Muscle layer of colon (tissue), 2 donors: ENCODE measurements around the gene SATB2.
A peak's percentile ranks its signal among the peaks of the same experiment; 100 is the strongest.

Experiments used
- H3K27ac ChIP-seq: one replicate; pipeline ENCODE4 v1.7.0; 2013; ENCODE audit warnings: low read depth, mild to moderate bottlenecking, low read length, moderate library complexity
- H3K27me3 ChIP-seq, 2 donors: one replicate each; pipeline ENCODE4 v1.7.0; 2013; ENCODE audit warnings: low read length in 2 of 2, mild to moderate bottlenecking in 2 of 2; ENCODE audit not compliant: insufficient read depth in 2 of 2, control insufficient read depth in 1 of 2
- H3K36me3 ChIP-seq: one replicate; pipeline ENCODE4 v1.7.0; 2013; ENCODE audit warnings: mild to moderate bottlenecking, low read length; ENCODE audit not compliant: insufficient read depth
- H3K4me1 ChIP-seq: one replicate; pipeline ENCODE4 v1.7.0; 2013; ENCODE audit warnings: mild to moderate bottlenecking, low read length; ENCODE audit not compliant: insufficient read depth
- H3K4me3 ChIP-seq, 2 donors: one replicate each; pipeline ENCODE4 v1.7.0; 2013; ENCODE audit warnings: low read length in 2 of 2, low read depth in 1 of 2, mild to moderate bottlenecking in 1 of 2, moderate library complexity in 1 of 2
- H3K9ac ChIP-seq: one replicate; pipeline ENCODE4 v1.7.0; 2013; ENCODE audit warnings: low read length
- H3K9me3 ChIP-seq: one replicate; pipeline ENCODE4 v1.7.0; 2013; ENCODE audit warnings: mild to moderate bottlenecking, low read length
- donor health status: abdominal sarcoma.
- donor health status: Adenocarcinoma of cecum.

Gene SATB2

DNA sequence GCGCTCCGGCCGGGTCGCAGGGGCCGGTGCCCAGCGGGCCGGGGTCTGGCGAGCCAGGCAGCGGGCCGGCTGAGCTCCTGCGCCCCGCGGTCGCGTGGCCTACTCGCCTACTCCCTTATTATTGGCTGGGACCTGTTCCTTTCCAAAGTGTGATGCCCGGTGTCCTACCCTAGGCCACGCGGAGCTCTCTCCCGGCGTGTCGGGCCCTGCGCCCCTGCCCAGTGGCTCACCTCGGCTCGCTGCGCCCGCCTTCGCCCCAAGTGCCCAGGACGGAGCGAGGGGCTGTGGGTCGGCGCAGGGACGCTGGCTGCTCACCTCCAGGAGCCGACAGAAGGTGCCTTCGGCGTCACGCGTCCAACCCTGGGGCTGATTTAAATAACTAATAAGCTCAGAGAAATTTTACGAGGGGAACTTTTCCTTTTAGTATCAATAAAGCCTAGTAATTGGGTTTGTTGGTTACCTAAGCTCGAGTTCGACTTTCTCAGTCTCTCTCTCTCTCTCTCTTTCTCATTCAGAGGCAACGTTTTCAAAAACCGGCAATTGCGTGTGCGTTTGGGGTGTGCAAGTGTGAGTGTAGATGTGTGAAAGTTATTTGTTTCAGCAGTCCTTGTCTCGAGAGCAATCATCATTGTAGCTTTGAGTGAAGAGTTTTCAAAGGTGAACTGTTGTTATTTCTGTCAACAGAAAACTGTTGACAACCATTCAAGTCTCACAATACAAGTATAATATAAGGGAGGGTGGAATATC, 7.0 kb upstream of the SATB2 start:
- no peak overlapping the region for H3K27ac ChIP-seq
- H3K4me3 ChIP-seq: no peak overlapping the region
- no peaks in the 10 kb centered on the region for H3K36me3 ChIP-seq
- no peaks in the 10 kb centered on the region for H3K9me3 ChIP-seq
- peaks cover 96 to 100% of the 10 kb centered on the region in 2 donors for H3K27me3 ChIP-seq
- no peak overlapping the region for H3K9ac ChIP-seq
- peaks cover 35% of the 10 kb centered on the region for H3K4me1 ChIP-seq

DNA sequence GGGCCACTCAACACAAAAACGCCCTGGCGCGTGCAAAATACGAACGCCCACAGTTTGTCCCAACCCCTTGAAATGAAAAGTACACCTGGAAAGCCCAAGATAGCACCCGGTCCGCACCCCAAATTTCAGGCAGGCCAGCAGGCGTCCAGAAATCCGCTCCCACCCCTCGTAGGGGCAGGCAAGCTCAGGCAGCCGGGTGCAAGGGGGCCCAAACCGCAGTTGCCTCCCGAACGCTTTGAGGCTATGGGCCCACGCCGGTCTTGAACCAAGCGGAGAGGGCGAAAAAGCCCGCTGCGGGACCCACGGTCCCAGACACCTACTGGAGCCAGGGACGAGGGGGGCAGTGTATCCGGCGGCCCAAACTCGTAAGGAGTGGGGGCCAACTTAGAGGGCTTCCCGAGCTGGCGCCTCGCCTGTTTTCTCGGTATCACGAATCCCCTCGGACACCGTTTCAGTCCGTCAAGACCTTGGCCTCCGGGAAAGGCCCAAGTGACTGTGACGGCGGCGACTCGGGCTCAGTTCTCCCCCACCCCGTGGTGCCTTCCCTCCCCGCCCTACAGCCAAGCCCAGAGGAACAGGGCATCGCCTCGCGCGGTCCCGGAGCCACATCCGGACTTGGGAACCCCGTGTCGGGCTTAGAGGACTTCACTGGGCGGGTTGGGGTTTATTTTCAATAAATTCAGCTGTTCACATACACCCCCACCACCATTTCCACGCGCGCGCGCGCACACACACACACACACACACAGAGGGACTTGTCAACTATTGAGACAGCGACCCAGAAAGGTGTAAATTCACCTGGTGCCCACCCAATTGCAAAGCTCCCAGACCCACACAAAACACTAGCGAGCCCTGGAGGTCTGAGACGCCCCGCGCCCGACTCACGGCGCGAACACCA, 6.2 kb upstream of the SATB2 start:
- Histone ChIP-seq H3K36me3 (no peaks in the 10 kb centered on the region), H3K9ac (no peak overlapping the region), H3K27ac (no peak overlapping the region), H3K4me1 (peaks cover 32% of the 10 kb centered on the region), H3K9me3 (no peaks in the 10 kb centered on the region), H3K27me3 (peaks cover 89 to 94% of the 10 kb centered on the region in 2 donors), H3K4me3 (peak overlapping the region in 1 of 2 donors; percentile 59)

DNA sequence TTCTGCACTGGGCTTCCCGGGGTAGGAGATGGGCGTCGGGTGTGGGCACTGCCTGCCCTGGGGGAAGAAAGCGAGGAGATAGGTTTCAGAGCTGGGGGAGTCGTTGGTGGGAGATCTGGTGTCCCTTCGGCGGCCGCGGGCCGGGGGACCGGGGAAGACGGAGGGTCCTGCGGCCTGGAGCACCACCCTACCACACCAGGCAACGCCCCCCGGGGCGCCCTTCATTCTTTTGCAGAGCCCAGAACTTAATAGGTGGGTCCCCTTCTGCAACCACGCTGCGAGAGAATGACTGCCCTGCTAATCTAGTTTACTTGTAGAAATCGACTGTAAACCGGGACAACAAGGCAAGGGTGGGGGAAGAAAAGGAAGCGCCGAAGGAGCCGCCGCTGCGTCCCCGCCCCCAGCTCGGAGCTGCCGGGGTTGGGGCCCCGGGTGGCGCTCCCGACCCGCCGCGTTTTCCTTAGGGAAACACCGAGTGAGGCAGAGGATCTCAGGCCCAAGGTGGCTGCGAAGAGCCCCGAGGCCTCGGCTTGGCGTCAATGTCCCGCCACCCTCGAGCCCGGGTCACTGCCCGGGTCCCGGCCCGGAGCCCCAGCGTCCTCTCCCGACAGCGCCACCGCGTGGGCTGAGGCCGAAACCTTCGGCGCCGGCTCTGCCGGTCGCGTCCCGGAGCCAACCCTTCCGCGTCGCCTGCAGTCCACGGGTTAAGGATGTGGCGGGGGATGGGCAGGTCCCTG, 5.4 kb upstream of the SATB2 start:
- Histone ChIP-seq H3K4me3 (peak overlapping the region in 1 of 2 donors; percentile 59), H3K27ac (no peak overlapping the region), H3K36me3 (no peaks in the 10 kb centered on the region), H3K9ac (no peak overlapping the region), H3K27me3 (peaks cover 81 to 85% of the 10 kb centered on the region in 2 donors), H3K9me3 (no peaks in the 10 kb centered on the region), H3K4me1 (peaks cover 28% of the 10 kb centered on the region)

DNA sequence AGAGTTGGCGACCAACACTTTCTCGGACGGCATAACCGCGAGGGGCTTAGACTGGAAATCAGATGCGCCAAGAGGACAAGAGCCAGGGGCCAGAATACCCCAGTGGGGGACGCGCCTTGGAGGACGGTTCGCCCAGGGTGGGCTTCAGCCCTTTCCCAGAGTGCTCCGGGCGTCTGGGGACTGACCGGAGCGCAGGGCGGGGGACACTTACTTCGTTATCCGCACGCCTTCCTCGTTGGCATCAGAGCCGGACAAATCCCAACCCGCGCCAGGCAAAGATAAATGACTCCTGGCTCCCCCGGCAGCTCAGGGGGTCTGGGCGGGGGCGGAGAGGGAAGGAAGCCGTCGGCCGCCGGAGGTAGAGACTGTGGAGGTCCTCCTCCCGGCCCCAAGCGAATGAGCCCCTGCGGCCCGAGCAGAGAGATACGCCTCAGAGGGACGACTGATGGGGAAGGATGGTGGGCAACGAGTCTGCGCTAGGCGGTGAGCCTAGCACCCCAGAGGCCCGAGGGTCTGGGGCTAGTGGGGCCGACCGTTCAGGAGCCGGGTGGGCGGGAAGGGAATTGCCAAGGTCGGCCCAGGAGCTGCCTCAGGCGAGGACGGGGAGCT, 4.7 kb upstream of the SATB2 start:
- peaks cover 74 to 83% of the 10 kb centered on the region in 2 donors for H3K27me3 ChIP-seq
- H3K9me3 ChIP-seq: no peaks in the 10 kb centered on the region
- H3K36me3 ChIP-seq: no peaks in the 10 kb centered on the region
- no peak overlapping the region for H3K27ac ChIP-seq
- H3K4me3 ChIP-seq: no peak overlapping the region
- H3K4me1 ChIP-seq: peaks cover 28% of the 10 kb centered on the region
- H3K9ac ChIP-seq: no peak overlapping the region

DNA sequence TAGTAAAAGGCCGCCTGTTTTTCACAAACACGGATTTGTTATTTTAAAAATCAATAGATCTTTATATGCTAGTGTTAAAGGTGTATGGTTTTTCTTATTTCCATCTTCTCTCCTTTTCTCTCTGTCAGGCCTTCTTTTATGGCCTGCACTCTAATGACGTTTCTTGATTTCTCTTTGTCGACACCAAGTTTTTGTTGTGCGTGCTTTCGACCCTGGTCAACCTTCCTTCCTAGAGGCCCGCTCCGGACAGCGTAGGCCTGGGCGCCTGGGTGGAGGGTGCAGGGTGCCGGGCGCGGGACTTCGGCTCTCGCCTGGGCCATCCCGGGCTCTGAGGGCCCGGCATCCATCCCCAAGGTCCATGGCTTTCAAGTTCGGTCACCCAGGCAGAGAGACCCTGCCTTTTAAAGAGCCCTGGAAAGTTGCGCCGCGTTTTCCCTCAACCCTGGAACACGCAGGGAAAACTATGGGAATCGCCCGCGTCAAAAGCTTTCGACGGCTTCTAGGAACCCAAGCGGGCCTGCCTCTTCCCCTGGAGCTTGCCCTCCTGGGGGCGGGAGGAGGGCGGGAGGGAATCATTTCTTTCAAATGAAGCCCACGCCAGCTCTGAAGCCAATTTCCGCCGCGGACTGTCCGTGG, 4.1 kb upstream of the SATB2 start:
- no peak overlapping the region for H3K27ac ChIP-seq
- peaks cover 32% of the 10 kb centered on the region for H3K4me1 ChIP-seq
- H3K9ac ChIP-seq: no peak overlapping the region
- no peaks in the 10 kb centered on the region for H3K9me3 ChIP-seq
- peaks cover 68 to 83% of the 10 kb centered on the region in 2 donors for H3K27me3 ChIP-seq
- H3K4me3 ChIP-seq: peak overlapping the region in 1 of 2 donors; percentile 4
- no peaks in the 10 kb centered on the region for H3K36me3 ChIP-seq

DNA sequence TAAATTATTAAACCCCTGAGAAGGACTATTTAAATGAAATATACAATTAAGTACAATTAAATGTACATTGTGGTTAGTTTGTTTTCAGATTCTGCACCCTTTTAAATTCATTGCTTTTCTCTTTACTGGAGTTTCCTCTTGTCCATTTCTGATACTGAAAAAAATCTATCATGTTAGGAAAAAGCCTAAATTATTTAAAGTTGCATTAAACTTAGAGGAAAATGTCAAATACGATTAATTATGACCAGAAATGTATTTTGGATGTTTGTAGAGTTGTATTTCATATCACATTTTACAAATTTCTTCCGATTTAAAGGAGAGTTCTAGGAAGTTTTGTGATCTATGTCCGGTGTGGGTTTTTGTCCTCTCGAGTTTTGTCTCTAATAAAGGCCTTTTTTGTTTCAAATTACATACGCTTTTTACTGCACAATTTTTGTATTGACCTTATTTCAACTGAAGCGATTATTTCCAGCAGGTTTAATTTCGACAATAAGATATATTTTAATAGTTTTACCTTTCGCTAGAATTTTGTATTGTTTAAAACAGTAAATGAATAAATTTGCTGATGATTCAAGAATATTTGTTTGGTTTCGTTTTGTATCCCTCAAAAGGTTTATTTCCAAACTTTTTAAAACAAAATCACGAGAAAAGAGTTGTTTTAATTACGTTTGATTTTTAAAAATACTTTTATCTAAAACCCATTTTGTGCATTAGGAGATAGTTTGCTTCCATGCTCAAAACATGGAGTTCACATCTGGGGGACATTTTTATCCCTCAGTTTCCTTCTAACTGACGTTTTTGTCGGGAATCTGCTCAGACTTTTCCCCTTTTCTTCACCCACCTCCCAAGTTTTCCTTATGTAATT, 3.3 kb upstream of the SATB2 start:
- Histone ChIP-seq H3K4me1 (peaks cover 35% of the 10 kb centered on the region), H3K36me3 (no peaks in the 10 kb centered on the region), H3K4me3 (no peak overlapping the region), H3K9me3 (no peaks in the 10 kb centered on the region), H3K9ac (no peak overlapping the region), H3K27ac (no peak overlapping the region), H3K27me3 (peaks cover 66 to 83% of the 10 kb centered on the region in 2 donors)

DNA sequence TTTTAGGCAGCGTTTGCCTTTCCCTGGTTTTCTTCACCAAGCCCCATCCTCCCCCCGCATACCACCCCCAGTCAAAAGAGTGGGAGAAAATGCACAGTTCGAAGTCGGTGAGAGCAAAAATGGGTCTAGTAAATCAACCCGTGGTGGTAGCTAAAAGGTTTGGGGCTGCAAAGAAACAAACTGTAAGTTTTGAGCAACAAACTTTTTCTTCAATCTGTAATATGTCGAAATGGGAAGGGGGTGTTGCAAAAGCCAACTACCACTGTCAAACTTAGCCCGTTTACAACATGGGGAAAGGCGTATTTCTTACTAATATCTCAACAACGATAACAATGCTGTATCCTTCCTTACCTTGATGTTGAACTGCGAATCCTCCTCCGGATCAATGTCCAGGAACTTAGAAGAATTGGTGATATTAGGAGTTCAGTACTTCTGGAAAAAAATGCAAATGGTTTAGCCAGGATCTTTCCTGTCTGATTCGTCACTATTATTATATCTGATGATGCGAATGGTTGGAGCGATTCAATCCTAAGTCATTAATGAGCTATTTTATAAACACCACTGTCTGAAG, 2.4 kb upstream of the SATB2 start:
- Histone ChIP-seq H3K36me3 (no peaks in the 10 kb centered on the region), H3K4me3 (peak overlapping the region; percentile 67 to 88), H3K27me3 (peaks cover 64 to 83% of the 10 kb centered on the region in 2 donors), H3K4me1 (peaks cover 35% of the 10 kb centered on the region), H3K27ac (peak overlapping the region; percentile 61), H3K9me3 (no peaks in the 10 kb centered on the region), H3K9ac (no peak overlapping the region)

DNA sequence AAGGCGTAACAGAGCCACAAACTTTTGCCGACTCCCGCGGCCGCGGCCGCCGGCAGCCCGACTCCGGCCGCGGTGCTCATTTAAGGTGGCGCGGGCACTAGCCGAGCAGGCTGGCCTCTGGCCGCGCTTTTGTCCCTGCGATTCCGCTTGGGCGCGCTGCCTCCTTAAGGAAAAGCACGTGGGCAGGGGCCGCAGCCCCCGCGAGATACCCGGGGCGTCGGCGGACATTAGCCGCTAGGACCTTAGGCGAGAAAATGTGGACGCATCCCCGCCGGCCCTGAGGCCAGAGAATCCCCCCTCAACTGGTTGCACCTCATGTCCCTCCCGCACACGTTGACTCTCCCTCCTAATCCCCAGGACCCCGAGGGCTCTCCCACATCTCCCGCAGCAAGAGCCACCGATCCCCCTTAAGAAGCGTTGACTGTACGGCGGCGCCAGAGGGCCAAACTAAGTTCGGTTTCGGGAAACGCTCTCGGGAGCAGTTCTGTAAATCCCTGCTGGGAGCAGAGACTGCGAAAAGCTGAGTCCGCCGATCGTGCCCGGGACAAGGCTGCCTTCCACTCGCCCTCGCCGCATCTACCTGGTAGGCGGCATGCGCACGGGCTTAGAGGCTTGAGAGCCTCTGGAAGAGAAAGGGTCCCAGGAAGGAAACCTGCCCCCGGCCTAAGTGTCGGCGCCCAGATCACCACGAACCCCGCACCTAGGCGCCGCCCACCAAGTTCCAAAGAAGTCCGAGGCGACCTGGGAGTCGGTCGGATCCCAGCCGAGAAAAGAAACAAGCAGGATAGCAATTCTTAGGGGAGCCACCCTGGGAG, 1.8 kb upstream of the SATB2 start:
- Histone ChIP-seq H3K4me3 (peak overlapping the region; percentile 67 to 88), H3K9ac (peak overlapping the region; percentile 1), H3K27ac (peak overlapping the region; percentile 61), H3K36me3 (no peaks in the 10 kb centered on the region), H3K9me3 (no peaks in the 10 kb centered on the region), H3K27me3 (peaks cover 62 to 83% of the 10 kb centered on the region in 2 donors), H3K4me1 (peaks cover 30% of the 10 kb centered on the region)

DNA sequence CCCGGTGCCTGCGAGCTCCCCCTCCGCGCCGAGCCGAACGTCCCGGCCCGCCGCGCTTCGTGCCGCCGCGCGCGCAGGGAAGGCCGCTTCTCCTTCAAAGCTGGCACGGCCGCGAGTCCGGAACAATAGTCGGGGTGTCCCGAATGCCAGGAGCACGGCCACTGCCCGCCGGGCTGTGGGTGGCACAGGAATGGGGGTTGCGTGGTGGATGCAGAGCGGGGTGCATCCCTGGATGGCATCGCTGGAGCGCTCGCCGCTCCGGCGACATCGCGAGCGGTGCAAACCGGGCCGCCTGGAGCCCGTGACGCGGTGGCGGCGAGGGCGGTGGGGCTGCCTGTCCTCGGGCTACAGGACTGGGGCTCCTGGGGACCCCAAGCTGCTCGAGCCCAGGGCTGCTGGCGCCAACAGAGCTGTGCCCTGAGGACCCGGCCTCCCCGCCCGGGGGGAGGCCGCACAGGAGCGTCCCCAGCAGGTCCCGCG, 1.1 kb upstream of the SATB2 start:
- Histone ChIP-seq H3K9me3 (no peaks in the 10 kb centered on the region), H3K27ac (peak overlapping the region; percentile 61), H3K36me3 (no peaks in the 10 kb centered on the region), H3K9ac (peak overlapping the region; percentile 1), H3K27me3 (peaks cover 62 to 82% of the 10 kb centered on the region in 2 donors), H3K4me3 (peak overlapping the region; percentile 67 to 88), H3K4me1 (peaks cover 24% of the 10 kb centered on the region)
